HepG2 (cell line): ENCODE measurements around the gene ATP6V1F. TPM values are rescaled to one million over a fixed set of nuclear protein-coding genes. Genes with fewer than 3 reads are reported as not detected.
A peak's percentile ranks its signal among the peaks of the same experiment; 100 is the strongest.

Source experiments
- ATAC-seq: fragments of 200-7000 bp; cut with Tn5 transposase; 3 replicates; pipeline ENCODE4 v1.9.1; 2020; ENCODE audit warnings: mild to moderate bottlenecking, moderate library complexity
- BruUV-seq: library from RNA; stranded (reverse); fragments of 400-500 nt; replicated peaks from 2 replicates; lab custom pipeline; 2021; lab: Mats Ljungman, UMichigan
- CTCF ChIA-PET: fragments of 300-600 bp; formaldehyde crosslinking; extraction: SDS; loops from one replicate; lab custom pipeline; 2021; ENCODE audit warnings: low total read pairs, inconsistent platforms, low intra/inter-chr PET ratio; lab: Yijun Ruan, JAX
- POLR2A ChIA-PET: fragments of 350-600 bp; sonication (Branson Sonifier 250); formaldehyde crosslinking; loops from one replicate; lab custom pipeline; 2020; ENCODE audit warnings: antibody characterized with exemption, inconsistent platforms; lab: Yijun Ruan, JAX
- DNase-seq: peaks from one replicate; pipeline ENCODE4 v3.0.0-alpha.2; 2015; ENCODE audit warnings: low spot score
- FAIRE-seq: peaks from 3 replicates; lab custom pipeline; 2011; peaks lifted over from hg19 to GRCh38; lab: Jason Lieb, UNC
- H2AFZ ChIP-seq: one replicate; pipeline ENCODE4 v1.6.1; 2011; ENCODE audit warnings: low read length, inconsistent platforms
- H3K27ac ChIP-seq: fragments of 300-600 bp; 3 replicates; pipeline ENCODE4 v1.8.0; 2011; ENCODE audit warnings: mixed run types, mild to moderate bottlenecking, mixed read lengths, low read length, inconsistent platforms; ENCODE audit not compliant: insufficient read depth; ENCODE audit errors: extremely low read length
- H3K27me3 ChIP-seq, 2 experiments: fragments of 200-600 bp in 1 of 2; 2 replicates in 1 of 2; 3 replicates in 1 of 2; pipeline versions ENCODE4 v1.6.0 to v1.8.0; 2011; ENCODE audit warnings: low read length in 2 of 2, mild to moderate bottlenecking in 2 of 2, moderate library complexity in 2 of 2, inconsistent platforms in 1 of 2; ENCODE audit not compliant: insufficient read depth in 2 of 2, control insufficient read depth in 1 of 2
- H3K36me3 ChIP-seq, 2 experiments: fragments of 200-600 bp in 1 of 2; replicated peaks in 1 of 2; 2 replicates in 1 of 2; 3 replicates in 1 of 2; pipeline versions ENCODE4 v1.5.1 to v1.8.0; 2011; ENCODE audit warnings: low read length in 2 of 2, inconsistent platforms in 1 of 2; ENCODE audit not compliant: insufficient read depth in 2 of 2, control insufficient read depth in 1 of 2
- H3K4me1 ChIP-seq: 2 replicates; pipeline ENCODE4 v1.5.1; 2012; ENCODE audit warnings: low read length, inconsistent platforms; ENCODE audit not compliant: insufficient read depth
- H3K4me2 ChIP-seq: 2 replicates; pipeline ENCODE4 v1.6.0; 2011; ENCODE audit warnings: low read depth, low read length, inconsistent platforms
- H3K4me3 ChIP-seq, 3 experiments: fragments of 200-600 bp in 1 of 3; sonication (generic), shearing (Covaris generic) in 1 of 3; replicated peaks in 1 of 3; 2 replicates each; pipeline ENCODE4 v1.5.1; 2011 to 2016; ENCODE audit warnings: low read length in 3 of 3, inconsistent platforms in 2 of 3, low read depth in 2 of 3, mild to moderate bottlenecking in 2 of 3, control low read depth in 1 of 3, mixed read lengths in 1 of 3; ENCODE audit not compliant: insufficient read depth in 1 of 3
- H3K79me2 ChIP-seq: one replicate; pipeline ENCODE4 v1.6.1; 2011; ENCODE audit warnings: low read length, inconsistent platforms; ENCODE audit not compliant: insufficient read depth
- H3K9ac ChIP-seq: 2 replicates; pipeline ENCODE4 v1.6.0; 2011; ENCODE audit warnings: mild to moderate bottlenecking, low read depth, low read length, inconsistent platforms; ENCODE audit not compliant: insufficient read depth
- H3K9me3 ChIP-seq: 2 replicates; pipeline ENCODE4 v1.5.1; 2012; ENCODE audit warnings: mild to moderate bottlenecking, low read length
- H4K20me1 ChIP-seq: 2 replicates; pipeline ENCODE4 v1.6.0; 2011; ENCODE audit warnings: inconsistent platforms, mild to moderate bottlenecking, low read length, moderate library complexity; ENCODE audit not compliant: insufficient read depth
- EZH2 ChIP-seq: conservative IDR thresholded peaks from 2 replicates; pipeline ENCODE4 v1.6.1; 2012; ENCODE audit warnings: mild to moderate bottlenecking, low read depth, low read length, moderate library complexity
- GABPB1 ChIP-seq: IDR thresholded peaks from 2 replicates; pipeline ENCODE4 v1.6.1; 2016; ENCODE audit warnings: mild to moderate bottlenecking, missing genetic modification reagents, moderate library complexity, missing compliant biosample characterization
- PITX1 ChIP-seq: sonication (generic); formaldehyde crosslinking; IDR thresholded peaks from 2 replicates; pipeline ENCODE4 v1.5.1; 2020; ENCODE audit warnings: mild to moderate bottlenecking, missing genetic modification reagents
- SMC3 ChIP-seq: IDR thresholded peaks from 2 replicates; pipeline ENCODE4 v1.6.1; 2011; ENCODE audit warnings: low read length, improper control_type of control experiment
- TBX2 ChIP-seq: sonication (generic); formaldehyde crosslinking; IDR thresholded peaks from 2 replicates; pipeline ENCODE4 v1.5.0; 2020; ENCODE audit warnings: missing genetic modification reagents, mild to moderate bottlenecking, borderline replicate concordance
- ZNF235 ChIP-seq: sonication (generic); formaldehyde crosslinking; IDR thresholded peaks from 2 replicates; pipeline ENCODE4 v1.8.1; 2023; ENCODE audit warnings: mild to moderate bottlenecking, missing genetic modification reagents, borderline replicate concordance
- ZNF292 ChIP-seq: sonication (generic); formaldehyde crosslinking; IDR thresholded peaks from 2 replicates; pipeline ENCODE4 v1.8.1; 2022; ENCODE audit warnings: mild to moderate bottlenecking, low read depth, missing genetic modification reagents, borderline replicate concordance
- ZNF563 ChIP-seq: sonication (generic); formaldehyde crosslinking; IDR thresholded peaks from 2 replicates; pipeline ENCODE4 v1.8.0; 2022; ENCODE audit warnings: mild to moderate bottlenecking, moderate library complexity, missing genetic modification reagents
- ZNF572 ChIP-seq: sonication (generic); formaldehyde crosslinking; IDR thresholded peaks from 2 replicates; pipeline ENCODE4 v1.5.1; 2020; ENCODE audit warnings: mild to moderate bottlenecking, missing genetic modification reagents
- ZNF614 ChIP-seq: IDR thresholded peaks from 2 replicates; pipeline ENCODE4 v1.6.1; 2018; ENCODE audit warnings: missing biosample characterization, missing genetic modification reagents, inconsistent platforms, borderline replicate concordance
- ZNF768 ChIP-seq: sonication (generic); formaldehyde crosslinking; IDR thresholded peaks from 2 replicates; pipeline ENCODE4 v1.4.0; 2020; ENCODE audit warnings: missing genetic modification reagents
- ZNF788 ChIP-seq: sonication (generic); formaldehyde crosslinking; IDR thresholded peaks from 2 replicates; pipeline ENCODE4 v1.5.0; 2020; ENCODE audit warnings: mild to moderate bottlenecking, missing genetic modification reagents, borderline replicate concordance
- WGBS: methylation state at CpG from one replicate; pipeline ENCODE4 v1.1.6; 2017; ENCODE audit warnings: low lambda C conversion rate; 5-methylcytosine and 5-hydroxymethylcytosine counted together
- in situ Hi-C: cut with HindIII; loops from 2 replicates; pipeline ENCODE4 v1.10.0; 2017; ENCODE audit warnings: low pct_unique_long_range_greater_than_20kb; ENCODE audit not compliant: extremely low pct_ligation_motif_present
- intact Hi-C: fragments of 100-400 bp; cut with micrococcal nuclease; formaldehyde crosslinking; loops from one replicate; pipeline ENCODE4 v1.10.0; 2022; ENCODE audit not compliant: unreplicated experiment
- polyA plus RNA-seq, 8 experiments: library from polyadenylated mRNA; depleted of rRNA in 3 of 8; stranded (reverse) in 7 of 8; unstranded in 1 of 8; fragments of >200 nt; fragmentation: Illumina TruSeq in 4 of 8; extraction: Trizol in 4 of 8; gene quantifications; 2 replicates each; pipeline versions ENCODE4 v1.2.1 to v1.2.3, GENCODE V29; 2011 to 2016; ENCODE audit warnings: low read depth in 4 of 8, missing spikeins in 1 of 8, mixed read lengths in 1 of 8; ENCODE audit not compliant: insufficient read depth in 1 of 8
- total RNA-seq, 5 experiments: library from RNA; depleted of rRNA; stranded (reverse); fragments of >200 nt; fragmentation: Illumina TruSeq; extraction: Trizol; gene quantifications; 2 replicates each; pipeline ENCODE4 v1.2.3, GENCODE V29; 2016; ENCODE audit warnings: low read depth in 1 of 5
- TF ChIP-seq, protein P1 (sequence below): sonication (generic); formaldehyde crosslinking; IDR thresholded peaks from 2 replicates; pipeline ENCODE4 v1.4.0; 2020; ENCODE audit warnings: missing genetic modification reagents
- TF ChIP-seq, protein P2 (sequence below): sonication (generic); formaldehyde crosslinking; IDR thresholded peaks from 2 replicates; pipeline ENCODE4 v1.5.1; 2020; ENCODE audit warnings: missing genetic modification reagents, mild to moderate bottlenecking, borderline replicate concordance
- TF ChIP-seq, protein P3 (sequence below): conservative IDR thresholded peaks from 2 replicates; pipeline ENCODE4 v1.6.1; 2018; ENCODE audit warnings: missing genetic modification reagents
- TF ChIP-seq, protein P4 (sequence below): sonication (generic); IDR thresholded peaks from 2 replicates; pipeline ENCODE4 v1.6.1; 2016; ENCODE audit warnings: low read depth, borderline replicate concordance

ATP6V1F gene
- total and polyA plus RNA-seq, 2 of the 13 experiments (the other 11 are each of a cell fraction or from before 2014, with no cell fraction given), result 87.2 to 132 TPM

DNA sequence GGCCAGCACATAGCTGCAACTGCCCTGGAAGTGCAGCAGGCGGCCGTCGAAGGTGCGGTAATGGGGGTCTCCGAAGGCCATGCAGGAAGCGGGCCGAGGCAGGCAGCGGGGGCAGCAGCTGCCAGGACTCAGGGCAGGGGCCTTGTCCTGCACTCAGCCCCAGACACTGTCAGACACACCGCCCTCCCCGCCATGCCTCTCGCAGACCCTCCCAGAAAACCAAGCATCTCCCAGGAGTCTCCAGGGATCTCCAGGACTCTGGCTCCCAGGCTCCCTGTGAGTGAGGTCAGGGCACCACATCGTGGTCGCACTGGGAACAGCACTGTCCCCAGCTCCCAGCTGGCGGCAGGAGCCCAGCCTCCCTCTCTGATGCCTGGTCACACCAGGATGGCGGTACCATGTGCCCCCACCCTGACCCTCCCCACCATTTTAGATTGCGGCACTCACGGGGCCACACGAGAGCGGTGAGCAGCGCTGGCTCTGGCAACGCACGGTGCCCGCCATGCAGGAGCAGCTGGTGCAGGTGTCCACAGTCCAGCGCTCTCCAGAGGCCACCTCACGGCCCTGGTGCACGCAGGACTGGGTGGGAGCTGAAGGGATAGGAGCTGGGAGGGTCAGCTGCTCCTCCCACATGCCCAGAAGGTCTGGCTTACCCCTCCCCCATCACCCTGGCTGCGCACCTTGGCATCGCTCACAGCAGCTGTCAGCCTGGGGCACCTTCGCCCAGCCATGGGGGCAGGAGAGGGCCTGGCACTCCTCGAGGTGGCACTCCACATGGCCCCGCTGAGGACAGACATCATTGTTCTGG is 17.5 kb downstream of the ATP6V1F start:
- Histone ChIP-seq H3K79me2 (no peaks in the 10 kb centered on the region), H3K4me3 (peak overlapping the region in 1 of 3 experiments; percentile 34; a peak in 1 of 6 replicates), H3K27me3 (no peaks in the 10 kb centered on the region), H3K4me2 (peak overlapping the region; percentile 43), H4K20me1 (no peaks in the 10 kb centered on the region), H3K9me3 (no peaks in the 10 kb centered on the region), H3K27ac (no peak overlapping the region), H3K4me1 (peaks cover 21% of the 10 kb centered on the region), H3K36me3 (no peaks in the 10 kb centered on the region), H3K9ac (no peak overlapping the region), H2AFZ (no peak overlapping the region)
- intact Hi-C loops, result loop anchor here (1.0 to 5.0 kb wide), 3 partner anchors 17 to 408 kb away; no protein-coding TSS in a partner anchor
- CTCF ChIA-PET, result interaction anchor here (2.1 kb wide), 1 partner anchor 38 kb away, joined by 11 read pairs; no protein-coding TSS in a partner anchor
- no TSS peak for BruUV-seq
- peak; percentile 41 for DNase-seq
- in situ Hi-C loops, result loop anchor here (5.0 to 25.0 kb wide), 2 partner anchors 88 to 443 kb away; partner anchors contain the start of gene CCDC136
- FAIRE-seq, result no peak
- POLR2A ChIA-PET, result no interaction called here
- 56% methylated on average over 9 of the region's 31 CpGs for WGBS
- peak; percentile 84 for ATAC-seq
- no peak for TF ChIP-seq ZNF563
- TF ChIP-seq ZNF292 (CRISPR knock-in tag), result peak; percentile 45; the same call in 1 of the 2 replicates
- TF ChIP-seq, protein P1, sequence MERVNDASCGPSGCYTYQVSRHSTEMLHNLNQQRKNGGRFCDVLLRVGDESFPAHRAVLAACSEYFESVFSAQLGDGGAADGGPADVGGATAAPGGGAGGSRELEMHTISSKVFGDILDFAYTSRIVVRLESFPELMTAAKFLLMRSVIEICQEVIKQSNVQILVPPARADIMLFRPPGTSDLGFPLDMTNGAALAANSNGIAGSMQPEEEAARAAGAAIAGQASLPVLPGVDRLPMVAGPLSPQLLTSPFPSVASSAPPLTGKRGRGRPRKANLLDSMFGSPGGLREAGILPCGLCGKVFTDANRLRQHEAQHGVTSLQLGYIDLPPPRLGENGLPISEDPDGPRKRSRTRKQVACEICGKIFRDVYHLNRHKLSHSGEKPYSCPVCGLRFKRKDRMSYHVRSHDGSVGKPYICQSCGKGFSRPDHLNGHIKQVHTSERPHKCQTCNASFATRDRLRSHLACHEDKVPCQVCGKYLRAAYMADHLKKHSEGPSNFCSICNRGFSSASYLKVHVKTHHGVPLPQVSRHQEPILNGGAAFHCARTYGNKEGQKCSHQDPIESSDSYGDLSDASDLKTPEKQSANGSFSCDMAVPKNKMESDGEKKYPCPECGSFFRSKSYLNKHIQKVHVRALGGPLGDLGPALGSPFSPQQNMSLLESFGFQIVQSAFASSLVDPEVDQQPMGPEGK (CRISPR knock-in tag), result peak; percentile 18; the same call in 1 of the 2 replicates
- TF ChIP-seq, protein P2, sequence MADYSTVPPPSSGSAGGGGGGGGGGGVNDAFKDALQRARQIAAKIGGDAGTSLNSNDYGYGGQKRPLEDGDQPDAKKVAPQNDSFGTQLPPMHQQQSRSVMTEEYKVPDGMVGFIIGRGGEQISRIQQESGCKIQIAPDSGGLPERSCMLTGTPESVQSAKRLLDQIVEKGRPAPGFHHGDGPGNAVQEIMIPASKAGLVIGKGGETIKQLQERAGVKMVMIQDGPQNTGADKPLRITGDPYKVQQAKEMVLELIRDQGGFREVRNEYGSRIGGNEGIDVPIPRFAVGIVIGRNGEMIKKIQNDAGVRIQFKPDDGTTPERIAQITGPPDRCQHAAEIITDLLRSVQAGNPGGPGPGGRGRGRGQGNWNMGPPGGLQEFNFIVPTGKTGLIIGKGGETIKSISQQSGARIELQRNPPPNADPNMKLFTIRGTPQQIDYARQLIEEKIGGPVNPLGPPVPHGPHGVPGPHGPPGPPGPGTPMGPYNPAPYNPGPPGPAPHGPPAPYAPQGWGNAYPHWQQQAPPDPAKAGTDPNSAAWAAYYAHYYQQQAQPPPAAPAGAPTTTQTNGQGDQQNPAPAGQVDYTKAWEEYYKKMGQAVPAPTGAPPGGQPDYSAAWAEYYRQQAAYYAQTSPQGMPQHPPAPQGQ (CRISPR knock-in tag), result no peak
- TF ChIP-seq SMC3, result peak; percentile 61
- TF ChIP-seq, protein P3, sequence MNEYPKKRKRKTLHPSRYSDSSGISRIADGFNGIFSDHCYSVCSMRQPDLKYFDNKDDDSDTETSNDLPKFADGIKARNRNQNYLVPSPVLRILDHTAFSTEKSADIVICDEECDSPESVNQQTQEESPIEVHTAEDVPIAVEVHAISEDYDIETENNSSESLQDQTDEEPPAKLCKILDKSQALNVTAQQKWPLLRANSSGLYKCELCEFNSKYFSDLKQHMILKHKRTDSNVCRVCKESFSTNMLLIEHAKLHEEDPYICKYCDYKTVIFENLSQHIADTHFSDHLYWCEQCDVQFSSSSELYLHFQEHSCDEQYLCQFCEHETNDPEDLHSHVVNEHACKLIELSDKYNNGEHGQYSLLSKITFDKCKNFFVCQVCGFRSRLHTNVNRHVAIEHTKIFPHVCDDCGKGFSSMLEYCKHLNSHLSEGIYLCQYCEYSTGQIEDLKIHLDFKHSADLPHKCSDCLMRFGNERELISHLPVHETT (CRISPR knock-in tag), result no peak
- no peak for TF ChIP-seq ZNF235 (CRISPR knock-in tag)
- TF ChIP-seq EZH2, result no peak
- TF ChIP-seq TBX2 (CRISPR knock-in tag), result 0 out of 2 replicates have a peak, but pooled peaks have one; percentile 40
- TF ChIP-seq GABPB1 (CRISPR knock-in tag), result peak; percentile 31; the same call in 1 of the 2 replicates
- TF ChIP-seq ZNF572 (CRISPR knock-in tag), result no peak
- TF ChIP-seq, protein P4, sequence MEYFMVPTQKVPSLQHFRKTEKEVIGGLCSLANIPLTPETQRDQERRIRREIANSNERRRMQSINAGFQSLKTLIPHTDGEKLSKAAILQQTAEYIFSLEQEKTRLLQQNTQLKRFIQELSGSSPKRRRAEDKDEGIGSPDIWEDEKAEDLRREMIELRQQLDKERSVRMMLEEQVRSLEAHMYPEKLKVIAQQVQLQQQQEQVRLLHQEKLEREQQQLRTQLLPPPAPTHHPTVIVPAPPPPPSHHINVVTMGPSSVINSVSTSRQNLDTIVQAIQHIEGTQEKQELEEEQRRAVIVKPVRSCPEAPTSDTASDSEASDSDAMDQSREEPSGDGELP, result peak; percentile 73; the same call in 1 of the 2 replicates
- peak; percentile 57; the same call in 1 of the 2 replicates for TF ChIP-seq ZNF788 (CRISPR knock-in tag)
- peak; percentile 64; the same call in 1 of the 2 replicates for TF ChIP-seq ZNF768
- no peak for TF ChIP-seq PITX1 (CRISPR knock-in tag)
- TF ChIP-seq ZNF614, result peak; percentile 24; the same call in 1 of the 2 replicates
